Measurements from ENCODE around the gene KCNMA1. TPM values are rescaled to one million over a fixed set of nuclear protein-coding genes. Genes with fewer than 3 reads are reported as not detected.

The KCNMA1 gene
- total and polyA plus RNA-seq, 9 of the 15 experiments (the other 6 are each of a cell fraction or from before 2014, with no cell fraction given) = 0.01 to 0.95 (median 0.15) TPM; not detected in 4

- Histone ChIP-seq H3K4me3 (no peak overlapping the region), H2AFZ (ENCODE audit: low read depth, low read length) (no peak overlapping the region), H3K79me2 (ENCODE audit: control insufficient read depth, insufficient read depth, low read length) (no peaks in the 10 kb centered on the region), H4K20me1 (replicated peaks; ENCODE audit: control insufficient read depth, insufficient read depth, low read length) (0 out of 2 replicates have a peak, but pooled peaks cover 3% of the 10 kb centered on the region), H3K27me3 (ENCODE audit: control insufficient read depth in 2 of 2, insufficient read depth in 2 of 2, low read length in 2 of 2) (peaks cover 0 to 7% of the 10 kb centered on the region in 2 experiments; a peak in 1 of 5 replicates), H3K4me2 (ENCODE audit: insufficient read depth, low read length) (no peak overlapping the region), H3K9me1 (ENCODE audit: control insufficient read depth, insufficient read depth, low read length) (no peaks in the 10 kb centered on the region), H3K9ac (ENCODE audit: insufficient read depth in 1 of 2, low read depth in 2 of 2, low read length in 2 of 2) (no peak overlapping the region), H3K4me1 (replicated peaks in 1 of 2; ENCODE audit: control insufficient read depth in 2 of 2, insufficient read depth in 2 of 2, low read length in 2 of 2) (no peaks in the 10 kb centered on the region), H3K9me3 (replicated peaks; ENCODE audit: control insufficient read depth, insufficient read depth, low read depth, low read length) (no peaks in the 10 kb centered on the region), H3K27ac (ENCODE audit: extremely low read depth, low read depth, low read length) (no peak overlapping the region), H3K36me3 (ENCODE audit: control insufficient read depth, insufficient read depth, low read length) (no peaks in the 10 kb centered on the region)
- no TSS peak for BruUV-seq (replicated peaks)
- no peak for FAIRE-seq
- in situ Hi-C loops (cut with MboI) (no loop called here), intact Hi-C loops (cut with micrococcal nuclease) (no loop called here)
- TF ChIP-seq MLLT1 (IDR thresholded peaks at IDR 0.05) (no peak), ZNF699 (CRISPR knock-in tag; IDR thresholded peaks at IDR 0.05; ENCODE audit: insufficient replicate concordance) (no peak), ELK3 (CRISPR knock-in tag; IDR thresholded peaks at IDR 0.05) (no peak), ELF4 (CRISPR knock-in tag; IDR thresholded peaks at IDR 0.05) (no peak), CBX1 (IDR thresholded peaks at IDR 0.05; ENCODE audit: low read depth) (no peak), ARHGAP35 (IDR thresholded peaks at IDR 0.05; ENCODE audit: partially characterized antibody) (no peak), ZBTB17 (CRISPR knock-in tag; IDR thresholded peaks at IDR 0.05) (no peak), SRSF7 (optimal IDR thresholded peaks at IDR 0.05; ENCODE audit: low read depth, low read length) (no peak), SETDB1 (IDR thresholded peaks at IDR 0.05; ENCODE audit: low read length) (no peak), CBX5 (IDR thresholded peaks at IDR 0.05; ENCODE audit: borderline replicate concordance, low read depth) (no peak), SP1 (CRISPR knock-in tag; IDR thresholded peaks at IDR 0.05) (no peak), CHAMP1 (IDR thresholded peaks at IDR 0.05) (no peak), E2F5 (CRISPR knock-in tag; IDR thresholded peaks at IDR 0.05) (no peak), PTBP1 (IDR thresholded peaks at IDR 0.05; ENCODE audit: low read depth, low read length) (no peak), ZNF79 (CRISPR knock-in tag; IDR thresholded peaks at IDR 0.05; ENCODE audit: low read depth) (no peak), ZNF584 (CRISPR knock-in tag; IDR thresholded peaks at IDR 0.05; ENCODE audit: low read depth) (no peak)
- ChIA-PET CTCF (ENCODE audit: low intra/inter-chr PET ratio) (no interaction called here), POLR2A (interaction anchor here (1.1 kb wide), 1 partner anchor 13 kb away, joined by 3 read pairs; no protein-coding TSS in a partner anchor)
- no peak for ATAC-seq
- DNase-seq (ENCODE audit: extremely low read depth in 1 of 4, low spot score in 3 of 4) = no peak
- WGBS (ENCODE audit: insufficient coverage, low coverage, missing lambda C conversion rate) = 1% methylated on average over 4 of the region's 4 CpGs
Measured at GRCh38 chr10:77114181-77114821, 523.3 kb downstream of the KCNMA1 start.
